AG09309 (cell line): ENCODE data around the gene MAN1C1.

Experiments used
- DNase-seq: peaks from one replicate; pipeline ENCODE4 v3.0.0-alpha.2; 2010; ENCODE audit warnings: low read depth
- H3K4me3 ChIP-seq: 2 replicates; pipeline ENCODE4 v1.5.1; 2011; ENCODE audit warnings: mild to moderate bottlenecking, low read depth, low read length, moderate library complexity; ENCODE audit not compliant: control insufficient read depth
- TF ChIP-seq, protein P1 (sequence below): IDR thresholded peaks from 2 replicates; pipeline ENCODE4 v1.5.1; 2011; ENCODE audit warnings: mild to moderate bottlenecking, low read depth, low read length, inconsistent platforms; ENCODE audit not compliant: insufficient read depth, control insufficient read depth; ENCODE audit errors: missing control alignments

Gene MAN1C1

DNA sequence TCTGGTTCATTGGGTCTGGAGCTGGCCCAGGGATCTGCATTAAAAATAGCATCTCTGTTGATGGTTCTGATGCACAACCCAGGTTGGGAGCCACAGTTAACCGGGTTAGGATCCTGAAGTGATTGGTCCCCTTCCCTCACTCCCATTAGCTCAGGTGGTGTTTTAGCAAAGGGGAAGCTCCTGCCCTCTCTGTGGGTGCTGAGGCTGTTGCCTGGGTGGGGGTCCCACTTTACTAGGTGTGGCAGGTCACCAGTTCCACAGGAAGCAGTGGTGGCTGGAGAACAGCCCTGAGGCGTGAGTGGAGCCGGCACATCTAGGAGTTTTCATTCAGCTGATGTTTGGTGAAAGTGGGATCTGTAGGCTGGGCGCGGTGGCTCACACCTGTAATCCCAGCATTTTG is 86.5 kb downstream of the MAN1C1 start:
- DNase-seq = no peak
- TF ChIP-seq, protein P1, sequence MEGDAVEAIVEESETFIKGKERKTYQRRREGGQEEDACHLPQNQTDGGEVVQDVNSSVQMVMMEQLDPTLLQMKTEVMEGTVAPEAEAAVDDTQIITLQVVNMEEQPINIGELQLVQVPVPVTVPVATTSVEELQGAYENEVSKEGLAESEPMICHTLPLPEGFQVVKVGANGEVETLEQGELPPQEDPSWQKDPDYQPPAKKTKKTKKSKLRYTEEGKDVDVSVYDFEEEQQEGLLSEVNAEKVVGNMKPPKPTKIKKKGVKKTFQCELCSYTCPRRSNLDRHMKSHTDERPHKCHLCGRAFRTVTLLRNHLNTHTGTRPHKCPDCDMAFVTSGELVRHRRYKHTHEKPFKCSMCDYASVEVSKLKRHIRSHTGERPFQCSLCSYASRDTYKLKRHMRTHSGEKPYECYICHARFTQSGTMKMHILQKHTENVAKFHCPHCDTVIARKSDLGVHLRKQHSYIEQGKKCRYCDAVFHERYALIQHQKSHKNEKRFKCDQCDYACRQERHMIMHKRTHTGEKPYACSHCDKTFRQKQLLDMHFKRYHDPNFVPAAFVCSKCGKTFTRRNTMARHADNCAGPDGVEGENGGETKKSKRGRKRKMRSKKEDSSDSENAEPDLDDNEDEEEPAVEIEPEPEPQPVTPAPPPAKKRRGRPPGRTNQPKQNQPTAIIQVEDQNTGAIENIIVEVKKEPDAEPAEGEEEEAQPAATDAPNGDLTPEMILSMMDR = no peak
- H3K4me3 ChIP-seq = no peak overlapping the region

DNA sequence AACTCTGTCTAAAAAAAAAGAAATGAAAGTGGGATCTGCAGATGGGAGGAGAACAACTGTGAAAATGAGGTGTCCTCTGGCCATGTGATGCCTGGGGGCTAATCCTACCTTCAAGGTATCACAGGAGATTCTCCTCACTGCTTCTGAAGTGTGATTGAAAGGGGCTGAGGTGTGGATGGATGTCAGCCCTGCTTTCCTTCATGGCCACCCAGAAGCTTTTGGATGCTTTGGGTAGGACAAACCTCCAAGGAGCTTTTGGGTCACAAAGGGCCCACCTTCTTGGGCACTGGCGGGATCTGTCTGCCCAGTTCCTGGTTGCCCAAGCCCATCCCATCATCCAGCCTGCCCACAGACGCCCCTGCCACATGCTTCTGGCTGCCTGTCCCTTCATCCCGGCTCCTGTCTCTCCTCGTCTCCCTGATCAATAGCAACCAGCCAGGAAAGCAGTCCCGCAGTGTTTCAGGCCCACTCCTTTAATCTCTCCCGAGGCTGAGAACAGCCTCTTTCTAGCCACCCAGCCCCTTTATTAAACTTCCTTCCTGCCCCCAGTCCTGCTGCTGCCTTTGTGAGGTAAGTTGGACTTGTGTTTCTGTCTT is 87.2 kb downstream of the MAN1C1 start:
- no peak for DNase-seq

DNA sequence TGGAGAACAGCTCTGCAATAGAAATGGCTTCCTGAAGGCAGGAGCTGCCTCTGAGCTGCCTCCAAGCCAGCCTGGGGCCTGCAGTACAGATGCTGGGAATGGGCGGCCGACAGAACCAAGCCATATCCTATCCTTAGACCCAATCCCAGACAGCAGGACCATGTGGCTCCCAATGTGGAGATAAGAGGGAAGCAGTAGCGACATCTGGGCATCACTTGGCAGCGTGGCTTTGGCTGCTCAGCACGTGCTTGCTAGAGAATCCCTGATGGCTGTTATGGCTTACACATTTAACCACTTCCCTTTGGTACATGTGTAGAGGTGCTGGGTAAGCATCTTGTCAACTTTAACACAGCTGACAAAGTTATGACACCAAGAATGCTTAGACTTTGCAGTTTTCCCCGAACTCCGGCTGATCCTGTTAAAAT is 87.7 kb downstream of the MAN1C1 start:
- TF ChIP-seq, protein P1 = no peak
- H3K4me3 ChIP-seq = no peak overlapping the region
- no peak for DNase-seq

More for the DNA sequence above, 87.2 kb downstream of the MAN1C1 start:
- no peak overlapping the region for H3K4me3 ChIP-seq
- TF ChIP-seq, protein P1 = no peak

DNA sequence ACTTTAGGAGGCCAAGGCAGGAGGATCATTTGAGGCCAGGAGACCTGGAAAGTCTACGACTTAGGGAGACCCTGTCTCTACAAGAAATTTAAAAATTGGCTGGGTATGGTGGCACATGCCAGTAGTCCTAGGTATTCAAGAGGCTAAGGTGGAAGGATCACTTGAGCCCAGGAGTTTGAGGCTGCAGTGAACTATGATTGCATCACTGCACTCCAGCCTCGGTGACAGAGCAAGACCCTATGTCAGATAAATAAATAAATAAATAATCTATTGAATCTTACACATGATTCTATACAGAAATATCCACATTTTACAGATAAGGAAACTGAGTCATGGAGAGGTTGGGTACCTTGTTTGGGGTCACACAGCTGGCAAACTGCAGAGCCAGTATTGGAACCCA is 89.1 kb downstream of the MAN1C1 start:
- TF ChIP-seq, protein P1 = no peak

DNA sequence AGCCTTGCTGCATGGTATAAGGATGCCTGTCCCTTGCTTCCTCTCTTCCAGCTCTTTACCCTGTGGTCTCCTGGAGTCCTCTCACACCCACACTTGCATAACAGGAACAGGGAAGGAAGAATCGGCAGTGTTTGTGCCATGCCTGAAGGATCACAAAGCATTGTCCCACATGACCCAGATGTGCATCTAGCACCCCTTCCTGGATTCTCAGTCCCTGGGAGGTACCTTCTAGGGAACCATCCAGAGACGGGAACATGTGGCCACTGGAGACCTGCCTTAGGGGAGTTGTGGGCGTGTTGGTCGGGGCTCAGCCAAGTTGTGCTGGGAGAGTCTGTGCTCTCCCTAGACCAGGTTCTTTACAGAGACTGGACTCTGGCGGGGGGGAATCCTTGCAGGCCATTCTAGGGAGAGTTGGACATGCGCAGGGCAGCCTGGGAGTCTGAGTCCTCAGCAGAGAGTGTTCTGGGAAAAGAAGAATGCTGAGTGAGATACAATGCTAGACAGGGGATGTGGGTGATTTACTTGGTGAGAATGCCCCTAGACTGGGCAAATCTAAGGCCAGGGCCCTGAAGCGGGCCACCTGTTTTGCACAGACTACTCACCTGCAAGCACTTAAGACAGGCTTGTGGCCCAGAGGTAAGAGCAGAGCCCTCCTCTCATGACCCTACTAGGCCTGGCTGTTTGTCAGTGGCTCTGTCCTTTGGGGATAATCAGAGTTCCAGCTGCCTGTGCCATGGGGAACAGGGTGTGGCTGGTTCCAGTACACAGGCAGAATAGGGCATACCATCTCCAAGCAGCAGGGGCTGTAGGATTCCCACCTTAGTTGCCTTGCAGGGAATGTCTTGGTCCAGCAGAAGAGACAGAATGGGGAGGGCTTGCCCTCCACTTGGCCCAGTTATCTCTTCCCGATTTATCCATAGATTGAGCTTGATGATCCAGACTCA is 89.8 kb downstream of the MAN1C1 start:
- TF ChIP-seq, protein P1 = no peak
- H3K4me3 ChIP-seq = no peak overlapping the region
- no peak for DNase-seq

More for the DNA sequence above, 89.1 kb downstream of the MAN1C1 start:
- no peak for DNase-seq
- H3K4me3 ChIP-seq = no peak overlapping the region

DNA sequence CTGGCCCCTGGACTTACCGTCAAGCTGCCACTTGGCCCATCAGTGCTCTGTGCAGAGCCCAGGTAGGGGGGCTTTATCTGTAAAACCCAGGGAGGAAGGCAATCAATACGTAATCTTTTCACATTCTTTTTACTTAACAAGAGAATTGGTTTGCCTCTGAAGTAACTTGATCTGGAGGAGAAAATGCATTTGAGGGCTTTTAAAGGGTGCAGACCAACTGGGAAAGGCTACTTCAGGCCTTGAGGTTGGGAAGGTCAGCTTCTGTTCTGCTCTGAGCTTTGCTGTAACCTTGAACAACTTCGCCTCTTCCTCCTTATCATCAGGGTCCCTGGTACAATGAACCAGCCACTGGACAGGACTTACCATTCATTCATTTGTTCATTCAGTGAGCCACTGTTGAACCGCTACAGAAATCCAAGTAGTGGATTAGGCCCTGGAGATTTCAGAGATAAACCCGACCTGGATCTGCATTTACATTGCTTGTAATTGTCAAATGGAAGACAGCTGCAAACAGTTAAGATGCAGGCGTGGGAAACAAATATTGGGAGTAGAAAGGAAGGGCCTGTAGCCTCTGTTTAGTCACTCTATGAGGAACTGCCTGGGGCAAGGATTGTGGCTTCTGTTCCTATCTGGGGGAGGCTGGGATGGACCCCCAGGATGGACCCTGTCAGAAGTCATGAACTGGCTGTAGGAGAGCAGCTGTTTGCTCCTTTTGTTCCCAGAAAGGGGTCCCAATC is 90.9 kb downstream of the MAN1C1 start:
- DNase-seq = peak; percentile 44
- H3K4me3 ChIP-seq = peak overlapping the region; percentile 8
- TF ChIP-seq, protein P1 = no peak
